Pons (tissue), 1 donor: ENCODE measurements around the gene HCN2.

Source experiments
- DNase-seq: peaks from one replicate; pipeline ENCODE4 v3.0.0-alpha.2; 2016; ENCODE audit warnings: low spot score

HCN2 gene

DNA sequence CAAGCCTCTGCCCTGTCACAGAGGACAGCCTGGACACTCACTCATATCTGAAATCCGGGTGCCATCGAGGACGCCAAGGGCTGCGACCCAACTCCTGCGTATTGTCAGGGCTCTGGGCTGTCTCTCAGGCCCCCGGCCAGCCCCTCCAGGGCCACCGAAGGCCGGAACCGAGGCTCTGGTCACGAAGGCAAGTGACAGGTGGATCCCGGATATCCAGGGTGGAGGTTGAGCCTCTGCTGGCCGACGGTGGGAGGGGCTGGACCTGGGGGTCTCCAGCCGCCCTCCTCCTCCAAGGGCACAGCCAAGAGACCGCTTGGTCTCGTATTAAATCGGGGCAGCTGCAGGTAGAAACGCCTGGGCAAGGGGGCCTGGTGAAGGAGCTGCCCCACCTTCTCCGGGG lies 67.9 kb downstream of the HCN2 start:
- no peak for DNase-seq

- DNase-seq, result no peak
Observed at GRCh38 chr19:658059-658839, 68.6 kb downstream of the HCN2 start.

GRCh38 chr19:658916-659839 lies 69.5 kb downstream of the HCN2 start:
- no peak for DNase-seq

DNA sequence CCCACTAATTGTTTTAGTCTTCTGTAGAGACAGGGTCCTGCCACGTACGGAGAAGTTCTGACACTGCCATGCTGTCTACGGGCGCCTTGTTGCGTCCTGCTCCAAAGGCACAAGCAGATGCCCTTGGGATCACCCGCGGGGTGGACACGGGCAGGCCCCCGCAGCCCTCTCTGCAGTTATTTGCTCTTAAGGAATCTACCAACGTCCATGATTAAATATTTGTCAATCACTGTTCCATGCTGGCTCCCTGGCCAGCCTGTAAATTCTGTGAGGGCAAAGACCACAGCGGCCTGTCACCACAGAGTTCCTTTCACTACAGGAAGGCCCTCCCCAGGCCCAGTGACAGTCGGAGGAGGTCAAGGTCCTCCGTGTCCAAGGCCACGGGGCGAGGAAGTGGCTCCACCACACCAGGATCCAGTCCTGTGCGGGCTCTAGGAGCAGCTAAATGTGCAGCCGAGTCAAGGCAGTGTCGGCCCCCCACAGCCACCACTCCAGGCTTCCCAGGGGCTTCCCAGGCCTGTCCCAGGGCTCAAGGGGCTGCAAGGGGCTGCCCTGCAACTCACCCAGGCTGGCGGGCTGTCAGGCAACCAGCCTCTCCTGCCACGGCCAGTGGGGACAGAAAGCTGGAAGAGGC lies 71.2 kb downstream of the HCN2 start:
- DNase-seq, result no peak

- DNase-seq, result no peak
Observed at GRCh38 chr19:661427-662196, 71.9 kb downstream of the HCN2 start.

DNA sequence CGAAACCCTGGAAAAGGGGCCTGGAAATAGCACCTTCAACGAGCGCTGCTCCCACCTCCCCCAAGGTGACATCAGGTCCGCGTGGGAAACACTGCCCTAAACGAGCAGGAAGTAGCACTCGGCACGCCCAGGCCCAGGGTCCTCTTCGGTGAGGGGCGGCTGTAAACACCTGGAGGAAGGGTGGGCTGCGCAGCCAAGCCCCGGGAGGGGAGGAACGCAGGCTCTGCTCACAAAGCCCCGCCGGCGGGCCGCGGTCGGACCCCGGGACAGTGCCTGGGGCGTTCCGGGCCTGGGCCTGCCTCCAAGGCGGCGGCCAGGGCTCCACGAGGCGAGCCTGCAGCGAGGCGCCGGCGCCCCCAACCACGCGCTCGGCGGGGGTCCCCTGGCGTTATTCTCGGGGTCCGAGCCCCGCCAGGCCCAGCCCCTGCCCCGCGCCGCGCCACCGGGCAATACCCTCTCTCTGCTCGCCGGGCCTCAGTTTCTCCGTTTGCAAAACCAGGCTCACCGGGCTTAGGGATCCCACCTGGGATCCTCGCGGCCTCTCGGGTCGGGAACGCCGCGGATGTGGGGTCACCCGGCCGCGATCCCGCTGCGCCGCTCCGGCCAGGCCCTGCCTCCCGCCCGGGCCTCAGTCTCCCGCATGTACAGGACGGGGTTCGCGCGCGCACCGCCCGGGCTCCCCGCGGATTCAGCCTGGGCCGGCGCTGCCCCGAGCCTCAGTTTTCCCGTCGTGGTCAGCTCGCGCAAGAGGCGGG lies 72.7 kb downstream of the HCN2 start:
- DNase-seq, result no peak

GRCh38 chr19:662962-663681 lies 73.4 kb downstream of the HCN2 start, which contains the start of gene RNF126:
RNF126 (minus strand) TSS chr19:663214; CDS start chr19:663121, 93 bp downstream.
- DNase-seq, result peak; percentile 82

- DNase-seq, result no peak
Observed at GRCh38 chr19:663682-664117, 74.0 kb downstream of the HCN2 start.

- DNase-seq, result peak; percentile 66
Observed at GRCh38 chr19:664913-665443, 75.3 kb downstream of the HCN2 start.
